PC-3 (cell line): ENCODE results near the gene NEAT1.
"Not testable (repeated sequence)": the region's sequence is repeated elsewhere in the genome, so short reads cannot be mapped to it uniquely, and the experiment has no call there.

ENCODE experiments used
- EZH2 ChIP-seq: fragments of 300-600 bp; sonication (generic); IDR thresholded peaks from one replicate; pipeline ENCODE4 v1.6.1; 2017; ENCODE audit warnings: antibody characterized with exemption, mild to moderate bottlenecking, low read length; ENCODE audit not compliant: unreplicated experiment
- EZH2phosphoT487 ChIP-seq: fragments of 300-600 bp; sonication (generic); IDR thresholded peaks from 2 replicates; pipeline ENCODE4 v1.6.1; 2018; ENCODE audit warnings: mild to moderate bottlenecking, antibody characterized with exemption, low read length, borderline replicate concordance
- TF ChIP-seq, protein P1 (sequence below): fragments of 300-600 bp; sonication (generic); conservative IDR thresholded peaks from 2 replicates; pipeline ENCODE4 v1.5.1; 2017; ENCODE audit warnings: antibody characterized with exemption, low read depth, mild to moderate bottlenecking, low read length

DNA sequence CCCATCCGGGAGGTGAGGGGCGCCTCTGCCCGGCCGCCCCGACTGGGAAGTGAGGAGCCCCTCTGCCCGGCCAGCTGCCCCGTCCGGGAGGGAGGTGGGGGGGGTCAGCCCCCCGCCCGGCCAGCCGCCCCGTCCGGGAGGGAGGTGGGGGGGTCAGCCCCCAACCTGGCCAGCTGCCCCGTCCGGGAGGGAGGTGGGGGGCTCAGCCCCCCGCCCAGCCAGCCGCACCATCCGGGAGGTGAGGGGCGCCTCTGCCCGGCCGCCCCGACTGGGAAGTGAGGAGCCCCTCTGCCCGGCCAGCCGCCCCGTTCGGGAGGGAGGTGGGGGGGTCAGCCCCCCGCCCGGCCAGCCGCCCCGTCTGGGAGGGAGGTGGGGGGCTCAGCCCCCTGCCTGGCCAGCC lies 28.7 kb downstream of the NEAT1 start:
- TF ChIP-seq, protein P1, sequence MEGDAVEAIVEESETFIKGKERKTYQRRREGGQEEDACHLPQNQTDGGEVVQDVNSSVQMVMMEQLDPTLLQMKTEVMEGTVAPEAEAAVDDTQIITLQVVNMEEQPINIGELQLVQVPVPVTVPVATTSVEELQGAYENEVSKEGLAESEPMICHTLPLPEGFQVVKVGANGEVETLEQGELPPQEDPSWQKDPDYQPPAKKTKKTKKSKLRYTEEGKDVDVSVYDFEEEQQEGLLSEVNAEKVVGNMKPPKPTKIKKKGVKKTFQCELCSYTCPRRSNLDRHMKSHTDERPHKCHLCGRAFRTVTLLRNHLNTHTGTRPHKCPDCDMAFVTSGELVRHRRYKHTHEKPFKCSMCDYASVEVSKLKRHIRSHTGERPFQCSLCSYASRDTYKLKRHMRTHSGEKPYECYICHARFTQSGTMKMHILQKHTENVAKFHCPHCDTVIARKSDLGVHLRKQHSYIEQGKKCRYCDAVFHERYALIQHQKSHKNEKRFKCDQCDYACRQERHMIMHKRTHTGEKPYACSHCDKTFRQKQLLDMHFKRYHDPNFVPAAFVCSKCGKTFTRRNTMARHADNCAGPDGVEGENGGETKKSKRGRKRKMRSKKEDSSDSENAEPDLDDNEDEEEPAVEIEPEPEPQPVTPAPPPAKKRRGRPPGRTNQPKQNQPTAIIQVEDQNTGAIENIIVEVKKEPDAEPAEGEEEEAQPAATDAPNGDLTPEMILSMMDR: not testable (repeated sequence)
- not testable (repeated sequence) for TF ChIP-seq EZH2, EZH2phosphoT487
